Measurements from ENCODE around the gene RINT1.

Gene RINT1

GRCh38 chr7:105600720-105601550 is 68.9 kb downstream of the RINT1 start:
- DNase-seq, result no peak

- no peak for DNase-seq
These were observed 70.6 kb downstream of the RINT1 start for GRCh38 chr7:105602325-105603305.

- no peak for DNase-seq
These were observed 78.3 kb downstream of the RINT1 start for GRCh38 chr7:105610165-105610930.

GRCh38 chr7:105611856-105612775 is 80.1 kb downstream of the RINT1 start:
- no peak for DNase-seq

- no peak for DNase-seq
These were observed 80.8 kb downstream of the RINT1 start for GRCh38 chr7:105612806-105613205.

GRCh38 chr7:105613611-105614330 is 81.8 kb downstream of the RINT1 start:
- no peak for DNase-seq

- DNase-seq, result no peak
These were observed 82.4 kb downstream of the RINT1 start for GRCh38 chr7:105614341-105614840.
